HG02571 (cell line): ENCODE results near the gene EIF2A.
"Not testable (repeated sequence)": the region's sequence is repeated elsewhere in the genome, so short reads cannot be mapped to it uniquely, and the experiment has no call there.

Experiments
- ATAC-seq: cut with Tn5 transposase; IDR thresholded peaks from one replicate; pipeline ENCODE4 v1.9.1; 2021; ENCODE audit warnings: mild to moderate bottlenecking, moderate library complexity; ENCODE audit not compliant: unreplicated experiment

EIF2A gene

DNA sequence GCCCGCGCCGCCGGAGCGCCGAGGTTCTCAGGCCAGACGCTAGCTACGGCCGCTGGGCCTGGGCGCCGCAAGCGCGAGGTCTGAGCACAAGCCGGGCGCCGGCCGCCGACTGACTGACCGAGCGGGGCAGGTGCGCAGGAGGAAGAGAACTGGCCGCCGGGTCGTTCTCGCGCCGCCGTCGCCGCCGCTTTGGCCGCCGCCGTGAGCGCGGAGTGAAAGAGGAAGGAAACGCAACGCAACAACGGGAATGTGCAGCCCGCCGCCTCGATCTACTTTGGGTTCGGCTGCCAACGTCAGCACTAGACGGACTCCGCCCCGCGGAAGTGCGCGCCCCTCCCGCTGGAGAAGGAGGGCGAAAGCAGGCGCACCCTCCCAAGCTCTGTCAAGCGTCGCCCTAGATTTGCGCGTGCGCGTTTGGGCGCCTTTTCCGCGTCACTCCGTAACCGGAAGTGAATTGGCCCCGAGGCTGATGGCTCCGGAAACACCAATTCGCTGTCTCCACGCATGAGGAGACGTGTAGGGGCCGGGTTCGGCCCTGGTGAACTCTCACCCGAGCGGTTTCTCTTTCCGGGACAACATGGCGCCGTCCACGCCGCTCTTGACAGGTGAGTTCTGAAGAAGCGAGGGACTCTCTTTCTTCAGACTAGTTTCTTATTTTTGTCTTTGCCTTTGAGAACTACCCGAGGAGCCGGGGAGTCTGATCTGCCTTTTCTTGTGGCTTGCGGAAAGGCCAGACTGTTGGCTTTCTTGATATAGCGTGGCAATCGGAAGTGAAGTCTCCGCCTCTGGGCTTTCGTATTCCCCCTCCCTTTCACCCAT lies at the start of gene EIF2A, which contains the start of gene SERP1:
Gene EIF2A, plus strand, starts transcription at position 562 of the 819 bp plus-strand sequence. Its CDS starts 16 bp downstream, at position 578.
Gene SERP1, minus strand, starts transcription at position 271 of the 819 bp plus-strand sequence. CDS start 361 bp downstream, outside the sequence.
- ATAC-seq = peak; percentile 92

GRCh38 chr3:150497956-150498355 lies 48.6 kb upstream of the EIF2A start:
- ATAC-seq = no peak

DNA sequence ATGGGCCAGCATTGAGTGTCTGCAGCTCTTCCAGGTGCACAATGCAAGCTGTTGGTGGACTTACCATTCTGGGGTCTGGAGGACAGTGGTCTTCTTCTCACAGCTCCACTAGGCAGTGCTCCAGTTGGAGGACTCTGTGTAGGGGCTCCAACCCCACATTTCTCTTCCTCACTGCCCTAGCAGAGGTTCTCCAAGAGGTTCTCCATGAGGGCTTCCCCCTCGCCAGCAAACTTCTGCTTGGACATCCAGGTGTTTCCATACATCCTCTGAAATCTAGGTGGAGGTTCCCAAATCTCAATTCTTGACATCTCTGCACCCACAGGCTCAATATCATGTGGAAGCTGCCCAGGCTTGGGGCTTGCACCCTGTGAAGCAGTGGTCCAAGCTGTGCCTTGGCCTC lies 45.6 kb upstream of the EIF2A start:
- ATAC-seq = not testable (repeated sequence)

DNA sequence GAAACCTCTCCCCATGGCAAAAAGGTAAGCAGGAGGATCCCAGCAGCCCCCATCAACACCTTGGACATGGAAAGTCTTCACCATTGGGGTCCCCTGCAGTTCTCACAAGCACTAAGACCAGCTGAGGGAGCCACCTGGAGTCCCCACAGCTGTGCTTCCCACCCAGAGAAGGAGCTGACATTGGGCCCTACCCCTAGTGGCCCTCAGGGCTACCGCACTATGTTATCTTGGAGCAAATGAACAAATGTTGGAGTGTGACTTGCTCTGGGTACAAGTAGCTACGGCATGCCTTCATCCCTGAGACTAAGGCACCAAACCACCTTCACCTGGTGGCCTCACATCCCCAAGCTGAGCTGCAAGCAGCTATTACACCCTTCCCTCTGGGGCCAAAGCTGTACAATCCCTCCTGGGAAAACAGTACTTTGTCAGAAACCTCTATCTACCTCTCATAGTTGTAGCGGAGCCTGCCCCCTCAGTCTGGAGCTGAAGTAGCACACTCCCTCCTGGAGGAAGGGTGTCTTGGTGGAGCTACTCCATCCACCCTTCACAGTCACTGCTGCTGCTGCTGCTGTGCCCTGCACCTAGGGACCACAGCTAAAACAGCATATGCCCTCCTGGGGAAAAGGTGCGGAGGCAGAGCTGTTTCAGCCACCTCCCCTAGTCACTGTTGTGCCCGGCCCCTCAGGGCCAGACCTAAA lies 43.0 kb upstream of the EIF2A start:
- ATAC-seq = no peak

GRCh38 chr3:150504483-150504882 lies 42.1 kb upstream of the EIF2A start:
- ATAC-seq = no peak

DNA sequence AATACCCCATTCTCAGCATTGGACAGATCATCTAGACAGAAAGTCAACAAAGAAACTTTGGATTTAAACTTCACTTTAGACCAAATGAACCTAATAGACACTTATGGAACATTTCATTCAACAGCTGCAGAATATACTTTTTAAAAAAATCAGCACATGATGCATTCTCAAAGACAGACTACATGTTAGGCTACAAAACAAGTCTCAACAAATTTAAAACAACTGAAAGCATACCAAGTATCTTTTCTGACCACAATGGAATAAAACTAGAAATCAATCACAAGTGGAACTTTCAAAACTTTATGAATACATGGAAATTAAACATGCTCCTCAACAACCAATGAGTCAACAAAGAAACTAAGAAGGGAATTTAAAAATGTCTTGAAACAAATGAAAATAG lies 38.2 kb upstream of the EIF2A start:
- no peak for ATAC-seq

DNA sequence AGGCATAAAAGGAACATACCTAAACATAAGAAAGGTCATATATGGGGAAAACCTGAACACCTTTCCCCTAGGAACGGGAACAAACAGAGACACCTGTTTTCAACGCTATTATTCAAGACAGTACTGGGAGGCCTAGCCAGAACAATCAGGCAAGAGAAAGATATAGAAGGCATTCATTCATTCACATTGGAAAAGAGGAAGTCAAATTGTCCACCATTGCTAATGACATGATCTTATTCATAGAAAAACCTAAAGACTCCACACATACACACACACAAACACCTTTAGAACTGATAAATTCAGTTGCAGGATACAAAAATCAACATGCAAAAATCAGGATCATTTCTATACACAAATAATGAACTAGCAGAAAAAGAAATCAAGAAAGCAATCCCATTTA lies 36.8 kb upstream of the EIF2A start:
- no peak for ATAC-seq

DNA sequence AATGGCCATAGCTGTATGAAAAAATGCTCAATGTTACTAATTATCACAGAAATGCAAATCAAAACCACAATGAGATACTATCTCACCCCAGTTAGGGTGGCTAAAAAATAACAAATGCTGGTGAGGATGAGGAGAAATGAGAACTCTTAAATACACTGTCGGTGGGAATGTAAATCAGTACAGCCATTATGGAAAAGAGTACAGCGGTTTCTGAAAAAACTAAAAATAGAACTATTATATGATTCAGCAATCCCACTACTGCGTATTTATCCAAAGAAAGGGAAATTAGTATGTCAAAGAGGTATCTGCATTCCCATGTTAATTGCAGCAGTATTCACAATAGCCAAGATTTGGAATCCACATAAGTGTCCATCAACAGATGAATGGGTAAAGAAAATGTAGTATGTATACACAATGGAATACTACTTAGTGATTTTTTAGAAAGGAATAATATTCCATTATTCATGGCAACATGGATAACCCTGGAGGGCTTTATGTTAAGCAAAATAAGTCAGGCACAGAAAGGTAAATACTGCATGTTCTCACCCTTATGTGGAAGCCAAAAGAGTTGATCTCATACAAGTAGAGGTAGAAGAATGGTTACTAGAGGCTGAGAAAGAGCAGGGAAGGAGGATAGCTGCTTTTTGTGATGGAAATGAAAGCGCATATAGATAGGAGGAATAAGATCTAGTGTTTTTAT lies 35.3 kb upstream of the EIF2A start:
- ATAC-seq = no peak

GRCh38 chr3:150515210-150515609 lies 31.4 kb upstream of the EIF2A start:
- no peak for ATAC-seq

DNA sequence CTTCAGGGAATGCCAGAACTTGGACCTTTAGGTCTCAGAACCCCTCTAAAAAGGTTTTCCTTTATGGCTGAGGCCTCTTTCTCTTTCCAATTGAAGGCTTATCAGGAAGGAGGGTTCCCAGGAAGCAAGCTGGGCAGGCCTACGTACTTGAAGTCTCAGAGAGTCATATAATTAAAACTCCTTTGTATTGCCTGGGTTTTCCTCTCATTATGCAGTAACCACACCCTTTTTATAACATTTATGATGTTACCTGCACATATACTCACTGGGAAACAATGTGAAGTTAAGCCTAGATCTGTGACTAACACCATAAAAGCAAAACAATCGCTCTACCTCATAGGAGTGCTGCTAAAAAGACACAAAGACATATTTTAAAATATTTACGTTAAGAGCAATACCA lies 27.6 kb upstream of the EIF2A start:
- no peak for ATAC-seq

DNA sequence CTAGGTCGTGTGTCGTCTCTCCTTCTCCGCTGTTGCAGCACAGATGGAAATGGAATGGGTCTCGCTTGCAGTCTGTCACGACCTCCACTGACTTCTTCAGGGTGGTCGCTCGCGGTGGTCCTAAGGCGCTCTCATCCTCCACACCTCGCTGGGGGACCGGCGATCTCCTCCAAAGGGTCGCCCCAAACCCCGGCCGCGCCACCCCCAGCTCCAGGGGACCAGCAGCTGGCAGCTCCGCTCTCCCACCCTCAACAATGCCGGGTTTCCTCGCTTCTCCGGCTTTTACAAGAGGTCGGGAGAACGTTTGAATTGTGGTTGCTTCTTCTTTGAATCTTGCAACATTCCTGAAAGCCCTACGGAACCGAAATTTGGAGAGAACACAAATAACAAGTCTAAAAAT lies 26.2 kb upstream of the EIF2A start:
- ATAC-seq = no peak

DNA sequence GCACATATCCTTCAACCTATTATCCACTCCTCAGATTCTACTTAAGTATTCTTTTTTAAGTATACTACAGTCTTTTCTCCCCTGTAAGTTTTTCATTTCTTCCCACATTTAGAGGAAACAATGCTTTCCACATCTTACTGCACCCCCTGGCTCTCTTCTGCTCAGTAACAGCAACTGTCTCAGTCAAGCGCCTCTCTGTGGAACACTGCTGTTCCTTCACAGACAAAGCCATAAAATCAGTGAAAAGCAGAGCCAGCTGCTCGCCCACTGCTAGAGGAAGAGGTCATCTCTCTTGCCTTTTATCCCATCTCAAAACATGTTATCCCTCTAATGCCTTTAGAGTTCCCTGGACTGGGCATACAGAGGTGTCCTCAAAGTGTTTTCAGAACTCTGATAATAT lies 25.1 kb upstream of the EIF2A start:
- no peak for ATAC-seq

GRCh38 chr3:150523538-150523937 lies 23.0 kb upstream of the EIF2A start:
- no peak for ATAC-seq

DNA sequence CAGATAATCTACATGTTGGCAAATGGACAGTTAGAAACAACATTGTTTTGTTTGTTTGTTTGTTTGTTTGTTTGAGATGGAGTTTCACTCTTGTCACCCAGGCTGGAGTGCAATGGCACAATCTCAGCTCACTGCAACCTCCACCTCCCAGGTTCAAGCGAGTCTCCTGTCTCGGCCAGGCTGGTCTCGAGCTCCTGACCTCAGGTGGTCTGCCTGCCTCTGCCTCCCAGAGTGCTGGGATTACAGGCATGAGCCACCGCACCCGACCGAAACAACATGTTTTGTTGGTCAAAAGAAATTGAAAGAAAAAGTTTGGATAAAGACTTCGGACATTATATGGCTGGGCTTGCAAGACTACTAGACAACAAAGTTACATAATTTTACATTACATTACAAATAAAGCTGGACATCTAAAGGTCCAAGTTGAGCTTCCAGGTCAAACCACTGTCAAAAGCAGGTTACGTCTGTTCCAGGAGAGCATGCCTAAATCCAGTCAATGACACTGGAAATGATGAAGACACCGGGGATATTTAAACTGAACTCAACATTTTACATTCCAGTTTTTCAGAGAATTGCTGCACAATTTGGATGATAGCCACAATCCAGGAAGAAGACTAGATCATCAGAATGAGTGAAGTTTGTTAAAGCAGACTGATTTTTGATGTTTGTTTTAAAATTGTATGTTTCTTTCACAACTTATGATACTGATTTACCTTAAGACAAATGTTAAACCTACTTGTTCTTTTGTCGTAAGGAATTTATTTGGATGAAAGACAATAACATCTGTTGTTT lies 18.9 kb upstream of the EIF2A start:
- no peak for ATAC-seq

DNA sequence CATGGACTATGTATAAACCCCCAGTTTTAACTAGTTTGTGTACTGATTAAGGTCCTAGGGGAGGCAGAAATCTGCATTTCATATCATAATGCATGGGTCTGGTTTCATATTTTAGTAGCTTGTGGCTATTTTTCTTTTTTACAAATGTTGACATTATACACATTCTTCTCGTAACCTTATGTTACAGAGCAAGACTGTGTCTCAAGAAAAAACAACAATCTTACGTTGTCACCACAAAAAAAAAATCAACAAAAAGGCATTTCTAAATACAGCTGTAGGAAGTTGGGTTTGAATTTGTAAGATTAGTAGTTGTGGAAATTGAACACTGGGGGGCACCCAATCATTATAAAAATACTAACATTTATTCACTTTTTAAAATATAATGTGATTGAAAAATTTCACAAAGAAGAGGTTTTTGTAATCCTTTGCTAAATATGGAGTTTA lies 18.2 kb upstream of the EIF2A start:
- no peak for ATAC-seq

- ATAC-seq = no peak
Observed at GRCh38 chr3:150531775-150532174, 14.8 kb upstream of the EIF2A start.

- no peak for ATAC-seq
Observed at GRCh38 chr3:150535204-150535603, 11.4 kb upstream of the EIF2A start.

GRCh38 chr3:150538324-150539208 lies 8.0 kb upstream of the EIF2A start:
- no peak for ATAC-seq

DNA sequence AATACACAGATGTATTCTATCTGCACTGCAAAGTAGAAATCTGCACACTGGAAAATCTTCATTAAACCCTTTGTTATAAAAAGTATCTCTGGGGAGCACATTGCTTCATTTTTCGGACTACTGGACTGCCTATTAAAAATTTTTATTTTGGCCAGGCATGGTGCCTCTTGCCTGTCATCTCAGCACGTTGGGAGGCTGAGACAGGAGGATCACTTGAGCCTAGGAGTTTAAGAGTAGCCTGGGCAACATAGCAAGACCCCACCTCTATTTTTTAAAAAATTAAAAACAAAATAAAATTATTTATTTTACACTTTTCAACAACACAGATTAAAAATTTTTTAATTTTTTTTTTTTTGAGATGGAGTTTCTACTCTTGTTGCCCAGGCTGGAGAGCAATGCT lies 6.3 kb upstream of the EIF2A start:
- no peak for ATAC-seq

GRCh38 chr3:150540991-150541390 lies 5.6 kb upstream of the EIF2A start:
- no peak for ATAC-seq
